BJ (cell line): ENCODE results near the gene FBXO34. TPM values are rescaled to one million over a fixed set of nuclear protein-coding genes. Genes with fewer than 3 reads are reported as not detected.

Source experiments
- CTCF ChIA-PET: fragments of 350-600 bp; formaldehyde crosslinking; extraction: SDS; loops from one replicate; lab custom pipeline; 2021; ENCODE audit warnings: antibody characterized with exemption, inconsistent platforms; lab: Yijun Ruan, JAX
- POLR2A ChIA-PET: fragments of 300-600 bp; sonication (Branson Sonifier 250); formaldehyde crosslinking; extraction: SDS; loops from one replicate; lab custom pipeline; 2021; ENCODE audit warnings: antibody characterized with exemption; lab: Charles Lee
- DNase-seq: peaks from one replicate; pipeline ENCODE4 v3.0.0-alpha.2; 2011; ENCODE audit warnings: low read depth
- H3K27me3 ChIP-seq: 2 replicates; pipeline ENCODE4 v1.6.0; 2011; ENCODE audit warnings: low read length; ENCODE audit not compliant: control insufficient read depth, insufficient read depth
- H3K36me3 ChIP-seq: 2 replicates; pipeline ENCODE4 v1.5.1; 2011; ENCODE audit warnings: low read length; ENCODE audit not compliant: control insufficient read depth, insufficient read depth
- H3K4me3 ChIP-seq: 2 replicates; pipeline ENCODE4 v1.5.1; 2011; ENCODE audit warnings: low read depth, mild to moderate bottlenecking, control low read depth, low read length
- polyA plus RNA-seq: library from polyadenylated mRNA; depleted of rRNA; stranded (reverse); fragments of >200 nt; gene quantifications from 2 replicates; pipeline ENCODE4 v1.2.3, GENCODE V29; 2011
- TF ChIP-seq, protein P1 (sequence below): IDR thresholded peaks from 2 replicates; pipeline ENCODE4 v1.5.1; 2011; ENCODE audit warnings: low read depth, mild to moderate bottlenecking, control low read depth, inconsistent platforms, low read length, moderate library complexity; ENCODE audit not compliant: insufficient read depth

The FBXO34 gene
- polyA plus RNA-seq, 1 experiment: 15.0 TPM

DNA sequence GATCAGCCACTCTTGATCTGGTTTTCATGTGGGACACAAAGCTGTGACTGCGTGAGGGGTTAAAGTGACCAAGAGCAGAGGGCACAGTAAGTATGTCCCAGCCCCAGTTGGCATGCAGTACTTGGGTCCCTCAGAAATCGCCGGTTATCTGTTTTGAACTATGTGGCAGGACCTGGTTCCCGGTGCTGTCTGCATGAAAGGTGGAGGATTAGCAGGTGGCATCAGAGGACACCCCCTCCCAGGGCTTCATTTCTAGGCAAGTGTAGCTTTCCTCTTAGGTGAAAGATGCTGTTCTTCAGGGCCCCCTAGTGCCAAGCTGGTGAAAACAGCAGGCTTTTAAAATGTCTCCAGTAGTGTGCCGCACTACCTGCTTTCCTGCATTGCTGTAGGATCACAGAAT lies 83.3 kb downstream of the FBXO34 start:
- Histone ChIP-seq H3K36me3 (peaks cover 15% of the 10 kb centered on the region), H3K27me3 (no peaks in the 10 kb centered on the region), H3K4me3 (no peak overlapping the region)
- CTCF ChIA-PET: interaction anchor here (0.6 to 4.3 kb wide), 32 partner anchors 8 to 231 kb away, joined by 3 to 30 read pairs (median 5); partner anchors contain the start of gene FBXO34
- POLR2A ChIA-PET: interaction anchor here (0.8 kb wide), 1 partner anchor 21 kb away, joined by 3 read pairs; no protein-coding TSS in a partner anchor
- TF ChIP-seq, protein P1, sequence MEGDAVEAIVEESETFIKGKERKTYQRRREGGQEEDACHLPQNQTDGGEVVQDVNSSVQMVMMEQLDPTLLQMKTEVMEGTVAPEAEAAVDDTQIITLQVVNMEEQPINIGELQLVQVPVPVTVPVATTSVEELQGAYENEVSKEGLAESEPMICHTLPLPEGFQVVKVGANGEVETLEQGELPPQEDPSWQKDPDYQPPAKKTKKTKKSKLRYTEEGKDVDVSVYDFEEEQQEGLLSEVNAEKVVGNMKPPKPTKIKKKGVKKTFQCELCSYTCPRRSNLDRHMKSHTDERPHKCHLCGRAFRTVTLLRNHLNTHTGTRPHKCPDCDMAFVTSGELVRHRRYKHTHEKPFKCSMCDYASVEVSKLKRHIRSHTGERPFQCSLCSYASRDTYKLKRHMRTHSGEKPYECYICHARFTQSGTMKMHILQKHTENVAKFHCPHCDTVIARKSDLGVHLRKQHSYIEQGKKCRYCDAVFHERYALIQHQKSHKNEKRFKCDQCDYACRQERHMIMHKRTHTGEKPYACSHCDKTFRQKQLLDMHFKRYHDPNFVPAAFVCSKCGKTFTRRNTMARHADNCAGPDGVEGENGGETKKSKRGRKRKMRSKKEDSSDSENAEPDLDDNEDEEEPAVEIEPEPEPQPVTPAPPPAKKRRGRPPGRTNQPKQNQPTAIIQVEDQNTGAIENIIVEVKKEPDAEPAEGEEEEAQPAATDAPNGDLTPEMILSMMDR: peak; percentile 75
- no peak for DNase-seq

GRCh38 chr14:55355922-55356321 lies 84.7 kb downstream of the FBXO34 start:
- Histone ChIP-seq H3K4me3 (no peak overlapping the region), H3K36me3 (peaks cover 13% of the 10 kb centered on the region), H3K27me3 (no peaks in the 10 kb centered on the region)
- no peak for DNase-seq
- ChIA-PET CTCF (interaction anchor here (0.8 to 4.3 kb wide), 16 partner anchors 8 to 144 kb away, joined by 3 to 30 read pairs (median 4); partner anchors contain the start of gene FBXO34), POLR2A (no interaction called here)
- TF ChIP-seq, protein P1: no peak

DNA sequence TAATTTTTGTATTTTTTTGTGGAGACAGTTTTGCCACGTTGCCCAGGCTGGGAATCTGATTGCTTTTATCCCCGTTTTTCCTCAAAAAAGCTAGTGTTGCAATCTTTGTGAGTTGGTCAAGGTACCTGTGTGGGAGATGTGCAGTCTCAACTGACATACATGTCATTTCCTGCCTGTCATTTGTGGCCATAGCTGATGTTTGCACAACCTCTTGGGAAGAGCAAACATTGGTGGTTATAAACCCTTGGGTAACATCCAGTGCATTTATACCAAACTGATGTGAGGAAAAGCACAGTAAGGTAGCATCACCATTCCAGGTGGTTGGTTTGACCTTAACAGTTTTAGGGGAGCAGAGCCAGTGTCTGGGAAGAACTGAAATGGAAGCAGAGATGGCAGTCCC lies 85.7 kb downstream of the FBXO34 start:
- DNase-seq: no peak
- H3K36me3 ChIP-seq: peaks cover 7% of the 10 kb centered on the region
- TF ChIP-seq, protein P1: no peak
- H3K27me3 ChIP-seq: no peaks in the 10 kb centered on the region
- ChIA-PET CTCF (interaction anchor here (0.6 to 4.3 kb wide), 5 partner anchors 16 to 146 kb away, joined by 3 to 30 read pairs (median 3); partner anchors contain the start of gene FBXO34), POLR2A (no interaction called here)
- H3K4me3 ChIP-seq: no peak overlapping the region

DNA sequence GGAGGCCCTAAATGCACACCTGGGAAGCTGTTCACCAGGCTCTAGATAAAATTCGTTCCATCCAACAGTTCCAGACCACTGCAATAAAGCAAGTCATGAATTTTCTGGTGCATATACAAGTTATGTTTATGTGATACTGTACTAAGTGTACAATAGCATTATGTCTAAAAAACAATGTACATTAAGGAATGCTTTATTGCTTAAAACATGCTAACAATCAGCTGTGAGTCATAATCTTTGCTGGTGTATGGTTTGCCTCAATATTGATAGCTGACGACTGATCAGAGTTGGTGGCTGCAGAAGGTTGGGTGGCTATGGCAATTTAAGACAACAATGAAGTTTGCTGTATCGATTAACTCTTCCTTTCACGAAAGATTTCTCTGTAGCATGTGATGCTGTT lies 88.1 kb downstream of the FBXO34 start:
- ChIA-PET CTCF (interaction anchor here (0.6 to 1.2 kb wide), 2 partner anchors 13 to 95 kb away, joined by 3 read pairs; no protein-coding TSS in a partner anchor), POLR2A (no interaction called here)
- no peak for DNase-seq
- Histone ChIP-seq H3K36me3 (peaks cover 3% of the 10 kb centered on the region), H3K4me3 (no peak overlapping the region), H3K27me3 (no peaks in the 10 kb centered on the region)
- TF ChIP-seq, protein P1: no peak

- Histone ChIP-seq H3K36me3 (no peaks in the 10 kb centered on the region), H3K4me3 (no peak overlapping the region), H3K27me3 (no peaks in the 10 kb centered on the region)
- no peak for DNase-seq
- POLR2A ChIA-PET: no interaction called here
- CTCF ChIA-PET: interaction anchor here (0.7 kb wide), 2 partner anchors 167 to 937 kb away, joined by 3 to 7 read pairs; no protein-coding TSS in a partner anchor
- TF ChIP-seq, protein P1: no peak
These were observed 90.0 kb downstream of the FBXO34 start for GRCh38 chr14:55361190-55361589.
